GM12874 (cell line): ENCODE results near the gene GYG1.

Source experiments
- TF ChIP-seq, protein P1 (sequence below): IDR thresholded peaks from 2 replicates; pipeline ENCODE4 v1.5.1; 2011; ENCODE audit warnings: low read depth, mild to moderate bottlenecking, control low read depth, low read length, moderate library complexity; ENCODE audit not compliant: insufficient read depth

GYG1 gene

DNA sequence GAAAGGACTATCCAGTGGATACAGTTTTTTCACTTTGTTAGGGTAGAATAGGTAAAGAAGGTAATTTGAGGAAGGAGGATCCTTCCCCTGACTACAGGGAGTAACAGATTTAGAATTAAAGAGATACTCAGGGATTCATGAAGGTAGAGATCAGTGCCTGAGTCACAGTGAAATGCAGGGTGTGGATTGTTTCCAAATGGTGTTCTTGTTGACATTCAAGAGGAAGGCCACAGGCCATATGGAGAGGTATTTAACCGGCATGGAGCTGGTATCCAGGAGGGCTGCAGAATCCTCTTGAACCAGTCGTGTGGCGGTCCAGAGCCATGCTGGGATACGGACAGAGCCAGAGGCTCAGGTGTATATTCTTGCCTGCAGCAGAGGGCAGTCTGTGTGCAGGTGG, 28.2 kb downstream of the GYG1 start:
- TF ChIP-seq, protein P1, sequence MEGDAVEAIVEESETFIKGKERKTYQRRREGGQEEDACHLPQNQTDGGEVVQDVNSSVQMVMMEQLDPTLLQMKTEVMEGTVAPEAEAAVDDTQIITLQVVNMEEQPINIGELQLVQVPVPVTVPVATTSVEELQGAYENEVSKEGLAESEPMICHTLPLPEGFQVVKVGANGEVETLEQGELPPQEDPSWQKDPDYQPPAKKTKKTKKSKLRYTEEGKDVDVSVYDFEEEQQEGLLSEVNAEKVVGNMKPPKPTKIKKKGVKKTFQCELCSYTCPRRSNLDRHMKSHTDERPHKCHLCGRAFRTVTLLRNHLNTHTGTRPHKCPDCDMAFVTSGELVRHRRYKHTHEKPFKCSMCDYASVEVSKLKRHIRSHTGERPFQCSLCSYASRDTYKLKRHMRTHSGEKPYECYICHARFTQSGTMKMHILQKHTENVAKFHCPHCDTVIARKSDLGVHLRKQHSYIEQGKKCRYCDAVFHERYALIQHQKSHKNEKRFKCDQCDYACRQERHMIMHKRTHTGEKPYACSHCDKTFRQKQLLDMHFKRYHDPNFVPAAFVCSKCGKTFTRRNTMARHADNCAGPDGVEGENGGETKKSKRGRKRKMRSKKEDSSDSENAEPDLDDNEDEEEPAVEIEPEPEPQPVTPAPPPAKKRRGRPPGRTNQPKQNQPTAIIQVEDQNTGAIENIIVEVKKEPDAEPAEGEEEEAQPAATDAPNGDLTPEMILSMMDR: no peak

- TF ChIP-seq, protein P1: no peak
Measured at GRCh38 chr3:149020196-149020838, 29.0 kb downstream of the GYG1 start.

- TF ChIP-seq, protein P1: no peak
Measured at GRCh38 chr3:149020839-149021252, 29.5 kb downstream of the GYG1 start.

GRCh38 chr3:149021830-149022229, 30.5 kb downstream of the GYG1 start:
- TF ChIP-seq, protein P1: no peak

DNA sequence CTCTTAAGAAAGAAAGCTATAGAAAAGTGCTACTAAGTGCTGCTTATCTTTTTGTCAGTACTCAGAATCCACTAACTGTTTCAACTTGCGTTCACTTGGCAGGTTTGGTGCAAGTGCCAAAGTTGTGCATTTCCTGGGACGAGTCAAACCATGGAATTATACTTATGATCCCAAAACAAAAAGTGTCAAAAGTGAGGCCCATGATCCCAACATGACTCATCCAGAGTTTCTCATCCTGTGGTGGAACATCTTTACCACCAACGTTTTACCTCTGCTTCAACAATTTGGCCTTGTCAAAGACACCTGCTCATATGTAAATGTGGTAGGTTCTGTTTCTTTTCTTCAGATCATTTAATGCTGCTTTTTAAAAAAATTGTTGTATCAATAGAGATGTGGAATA, 32.6 kb downstream of the GYG1 start:
- TF ChIP-seq, protein P1: no peak

- TF ChIP-seq, protein P1: no peak
Measured at GRCh38 chr3:149026718-149027117, 35.4 kb downstream of the GYG1 start.

- TF ChIP-seq, protein P1: no peak
Measured at GRCh38 chr3:149031096-149031495, 39.8 kb downstream of the GYG1 start.
